ENCODE data around the gene MYG1.

Gene MYG1

GRCh38 chr12:53299454-53300180, at the start of gene MYG1:
Gene MYG1, plus strand, starts transcription at chr12:53299695. Its CDS starts 43 bp downstream, at chr12:53299738.
- DNase-seq (ENCODE audit: low read depth, low spot score), result peak; percentile 65

GRCh38 chr12:53251477-53252348, 47.8 kb upstream of the MYG1 start:
- DNase-seq (ENCODE audit: low read depth, low spot score), result peak; percentile 18

GRCh38 chr12:53252349-53252916, 47.1 kb upstream of the MYG1 start:
- no peak for DNase-seq (ENCODE audit: low read depth, low spot score)

GRCh38 chr12:53253298-53253697, 46.2 kb upstream of the MYG1 start:
- DNase-seq (ENCODE audit: low read depth, low spot score), result no peak

GRCh38 chr12:53254816-53255545, 44.5 kb upstream of the MYG1 start:
- no peak for DNase-seq (ENCODE audit: low read depth, low spot score)

GRCh38 chr12:53255996-53256395, 43.5 kb upstream of the MYG1 start:
- no peak for DNase-seq (ENCODE audit: low read depth, low spot score)

GRCh38 chr12:53258541-53259539, 40.7 kb upstream of the MYG1 start:
- no peak for DNase-seq (ENCODE audit: low read depth, low spot score)

- no peak for DNase-seq (ENCODE audit: low read depth, low spot score)
Observed at GRCh38 chr12:53259891-53260290, 39.6 kb upstream of the MYG1 start.

- DNase-seq (ENCODE audit: low read depth, low spot score), result no peak
Observed at GRCh38 chr12:53265783-53266182, 33.7 kb upstream of the MYG1 start.

GRCh38 chr12:53267306-53267998, 32.0 kb upstream of the MYG1 start:
- no peak for DNase-seq (ENCODE audit: low read depth, low spot score)

- DNase-seq (ENCODE audit: low read depth, low spot score), result peak; percentile 71
Observed at GRCh38 chr12:53267999-53268629, 31.4 kb upstream of the MYG1 start, which contains the start of gene ESPL1. Gene ESPL1, plus strand, starts transcription at chr12:53268299. Its CDS starts 468 bp downstream, at chr12:53268767.

- DNase-seq (ENCODE audit: low read depth, low spot score), result no peak
Observed at GRCh38 chr12:53268630-53269562, 30.6 kb upstream of the MYG1 start.

GRCh38 chr12:53274445-53274844, 25.1 kb upstream of the MYG1 start:
- DNase-seq (ENCODE audit: low read depth, low spot score), result no peak

GRCh38 chr12:53276511-53276910, 23.0 kb upstream of the MYG1 start:
- no peak for DNase-seq (ENCODE audit: low read depth, low spot score)

GRCh38 chr12:53277981-53278380, 21.5 kb upstream of the MYG1 start:
- no peak for DNase-seq (ENCODE audit: low read depth, low spot score)

- no peak for DNase-seq (ENCODE audit: low read depth, low spot score)
Observed at GRCh38 chr12:53279283-53279869, 20.1 kb upstream of the MYG1 start.

- no peak for DNase-seq (ENCODE audit: low read depth, low spot score)
Observed at GRCh38 chr12:53279888-53280498, 19.5 kb upstream of the MYG1 start.
